Amygdala (tissue), 56 donors: ENCODE measurements around the gene GOLGA8J.
"Not testable (repeated sequence)": the region's sequence is repeated elsewhere in the genome, so short reads cannot be mapped to it uniquely, and the experiment has no call there.

Experiments used
- DNase-seq, 56 donors: peaks; one replicate each; lab custom pipeline; 2025; lab: John Stamatoyannopoulos, UW

The GOLGA8J gene

DNA sequence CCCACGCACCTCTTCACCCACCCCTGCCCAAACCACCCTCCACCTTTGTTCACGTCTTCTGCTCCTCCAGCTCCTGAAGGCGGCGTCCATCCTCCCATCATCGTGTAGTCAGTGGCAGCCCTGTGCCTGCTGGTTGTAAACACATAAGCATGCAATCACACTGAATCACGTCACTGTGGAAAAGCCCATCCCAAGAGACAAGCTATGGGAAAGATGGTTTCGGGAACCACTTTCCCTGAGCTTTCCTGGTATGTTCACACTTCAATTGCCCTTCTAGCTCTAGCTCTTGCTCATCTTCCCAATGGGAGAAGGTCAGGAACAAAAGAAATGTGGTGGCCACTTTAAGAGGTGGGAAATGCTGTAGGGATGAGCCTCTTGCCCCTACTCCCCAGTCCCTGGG lies 14.4 kb upstream of the GOLGA8J start:
- no peak for DNase-seq

DNA sequence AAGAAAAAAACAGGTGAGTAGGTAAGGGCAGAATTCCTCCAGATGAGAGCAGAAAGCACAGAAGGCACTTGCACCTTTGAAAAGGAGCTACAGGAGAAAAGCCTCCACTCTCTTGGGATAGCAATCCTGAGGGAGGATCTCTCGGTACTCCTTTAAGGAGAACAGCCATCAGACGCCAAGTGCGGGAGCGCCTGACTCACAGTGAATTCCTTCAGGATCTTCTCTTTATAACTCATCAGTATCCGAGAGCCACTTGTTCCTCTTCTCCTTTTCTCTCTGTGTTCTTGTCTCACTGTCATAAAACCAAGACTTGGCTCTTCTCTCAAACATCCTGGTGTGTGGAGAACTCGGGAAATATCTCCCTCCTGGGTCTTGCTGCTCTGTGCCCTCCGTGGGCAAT lies 10.1 kb upstream of the GOLGA8J start:
- DNase-seq, result no peak

DNA sequence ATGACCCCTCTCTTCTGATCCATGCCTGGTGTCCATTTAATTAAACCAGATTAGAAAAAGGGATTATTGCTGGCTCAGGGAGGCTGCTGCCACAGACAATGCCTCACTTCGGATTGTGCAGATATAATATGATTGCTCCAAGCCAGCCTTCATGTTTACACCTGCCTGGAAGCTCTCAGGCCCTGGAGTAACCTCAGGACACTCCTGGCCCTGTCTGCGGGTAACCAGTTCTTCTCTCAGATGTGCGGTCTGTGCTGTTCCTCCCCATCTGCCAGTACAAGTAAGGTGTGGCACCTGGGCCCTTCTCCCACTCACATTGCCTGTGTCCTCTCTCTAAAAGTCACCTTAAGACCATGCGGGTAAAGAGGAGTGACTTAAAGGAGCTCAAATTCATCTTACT lies 8.8 kb upstream of the GOLGA8J start:
- DNase-seq, result no peak

DNA sequence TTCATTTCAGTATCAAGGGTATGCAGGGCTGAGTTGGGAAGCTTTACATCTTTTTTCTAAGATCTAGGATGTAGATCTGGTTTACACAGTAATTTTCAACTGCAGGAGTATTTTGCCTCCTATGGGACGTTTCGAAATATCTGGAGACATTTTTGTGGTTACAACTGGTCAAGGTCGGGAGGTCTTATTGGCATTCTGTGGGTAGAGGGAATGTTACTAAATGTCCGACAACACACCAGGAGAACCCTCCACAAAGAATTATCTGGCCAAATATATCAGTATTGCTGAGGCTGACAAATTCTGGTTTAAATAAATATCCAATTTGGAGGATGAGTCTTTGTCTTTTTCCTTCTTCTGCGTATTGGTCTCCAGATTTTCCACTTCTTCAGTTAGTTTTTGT lies 1.9 kb upstream of the GOLGA8J start:
- not testable (repeated sequence) for DNase-seq

DNA sequence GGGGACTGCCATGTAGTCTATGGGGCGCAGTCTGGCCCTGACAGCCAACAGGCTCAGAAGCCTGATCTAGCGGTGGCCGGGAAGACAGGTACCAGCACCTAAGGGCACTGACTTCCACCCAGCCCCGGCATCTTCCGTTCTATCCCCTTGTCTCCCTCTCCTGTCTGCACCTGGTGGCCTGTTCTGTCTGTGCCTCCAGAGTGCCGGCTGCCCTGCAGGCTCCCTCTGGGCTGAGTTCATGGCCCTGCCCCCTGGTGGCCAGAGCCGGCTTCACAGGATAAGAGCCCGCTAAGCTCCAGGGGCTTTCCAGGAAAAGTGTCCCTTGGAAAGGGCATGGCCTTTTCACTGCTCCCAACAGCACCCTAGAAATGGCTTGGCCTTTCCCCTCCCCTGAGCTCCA lies 15.1 kb downstream of the GOLGA8J start:
- not testable (repeated sequence) for DNase-seq

DNA sequence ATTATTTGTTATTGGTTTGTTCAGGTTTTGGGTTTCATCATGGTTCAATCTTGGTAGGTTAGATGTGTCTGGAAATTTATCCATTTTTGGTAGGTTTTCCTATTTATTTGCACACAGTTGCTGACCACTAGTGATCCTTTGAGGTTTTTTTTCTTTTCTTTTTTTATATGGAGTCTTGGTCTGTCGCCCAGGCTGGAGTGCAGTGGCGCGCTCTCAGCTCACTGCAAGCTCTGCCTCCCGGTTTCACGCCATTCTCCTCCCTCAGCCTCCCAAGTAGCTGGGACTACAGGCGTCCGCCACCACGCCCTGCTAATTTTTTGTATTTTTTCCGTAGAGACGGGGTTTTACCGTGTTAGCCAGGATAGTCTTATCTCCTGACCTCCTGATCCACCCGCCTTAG lies 20.1 kb downstream of the GOLGA8J start:
- DNase-seq, result not testable (repeated sequence)

DNA sequence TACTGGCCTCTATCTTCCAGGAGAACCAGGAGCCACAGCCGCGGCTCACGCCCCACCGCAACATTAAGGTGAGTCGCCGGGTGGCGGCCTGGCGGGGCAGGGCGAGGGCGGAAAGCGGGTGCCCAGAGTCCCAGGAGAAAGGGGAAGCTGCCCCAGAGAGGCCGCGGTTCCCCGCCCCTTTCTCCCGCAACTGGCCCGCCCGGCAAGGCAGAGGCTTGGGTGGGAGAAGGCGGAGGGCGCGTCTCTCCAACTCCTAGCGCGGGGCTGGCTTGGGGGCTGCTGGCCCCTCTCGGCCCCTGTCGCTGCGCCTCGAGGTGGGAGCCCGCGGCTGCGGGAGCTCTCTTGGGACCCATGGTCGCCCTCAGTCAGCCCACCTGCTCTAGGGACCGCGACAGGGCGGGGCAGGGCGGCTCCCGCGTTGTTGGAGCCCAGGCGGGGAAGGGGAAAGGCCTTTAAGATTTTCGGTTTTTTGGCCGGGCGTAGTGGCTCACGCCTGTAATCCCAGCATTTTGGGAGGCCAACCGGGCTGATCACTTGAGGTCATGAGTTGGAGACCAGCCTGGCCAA lies 21.3 kb downstream of the GOLGA8J start:
- DNase-seq, result not testable (repeated sequence)

DNA sequence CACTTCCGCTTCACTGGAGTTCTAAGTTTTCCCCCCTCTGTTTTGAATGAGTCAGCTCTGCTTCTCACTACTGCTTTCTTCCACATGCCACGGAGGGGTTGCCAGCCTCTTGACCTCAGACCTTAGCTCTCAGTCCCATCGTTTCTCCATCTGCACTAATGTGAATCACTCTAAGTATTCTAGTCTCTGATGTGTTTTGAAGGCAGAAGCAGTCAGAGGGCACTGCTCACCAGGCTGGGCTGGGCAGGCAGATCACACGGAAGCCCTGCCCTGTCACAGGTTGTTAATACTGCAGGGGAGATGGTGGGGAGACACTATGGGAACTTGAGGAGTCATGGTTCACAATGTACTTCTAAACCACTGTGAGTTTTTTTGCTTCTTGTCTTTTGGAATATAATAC lies 27.8 kb downstream of the GOLGA8J start:
- DNase-seq, result not testable (repeated sequence)

DNA sequence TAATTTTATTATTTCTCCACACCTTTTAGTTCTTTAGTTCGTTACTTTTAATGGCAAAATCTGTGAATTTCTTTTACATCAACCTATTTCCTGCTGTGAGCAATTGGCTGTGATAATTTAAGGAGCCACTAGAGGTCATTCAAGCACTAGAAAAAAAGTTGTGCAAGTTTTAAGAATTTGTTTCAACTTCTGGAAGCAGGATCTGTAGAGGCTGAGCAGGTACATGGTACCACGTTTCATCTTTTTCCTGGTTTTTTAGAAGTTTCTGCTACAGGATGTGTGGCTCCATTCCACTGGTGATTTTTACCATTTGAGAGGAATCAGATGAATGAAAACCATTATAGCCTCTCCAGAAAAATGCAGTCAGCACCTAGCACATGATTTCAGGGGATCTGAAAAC lies 47.3 kb downstream of the GOLGA8J start:
- not testable (repeated sequence) for DNase-seq

DNA sequence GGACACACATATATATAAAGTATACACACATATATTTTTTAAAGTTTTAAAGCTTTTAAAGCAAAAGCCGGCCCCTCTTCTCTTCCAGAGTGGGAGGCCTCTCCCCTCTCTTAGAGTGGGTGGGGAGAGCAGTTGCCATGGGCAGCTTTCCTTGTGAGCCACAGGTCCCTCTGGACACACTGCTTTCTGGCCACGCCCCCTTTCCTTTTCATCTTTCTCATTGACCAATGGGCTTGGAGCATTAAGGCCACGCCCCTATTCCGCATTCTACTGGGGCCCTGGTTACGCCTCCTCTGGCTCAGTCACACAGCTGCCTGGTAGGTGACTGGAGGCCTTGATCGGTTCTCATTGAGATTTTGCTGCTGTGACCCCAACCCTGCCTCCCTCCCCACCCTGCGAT lies 52.0 kb downstream of the GOLGA8J start, which contains the start of gene GOLGA8T:
Gene GOLGA8T (plus strand): TSS at position 301 of the 400 bp plus-strand sequence. CDS start 98 bp downstream, at position 399.
- not testable (repeated sequence) for DNase-seq
